HG03378 (cell line): ENCODE measurements around the gene RASEF.

Experiments
- ATAC-seq: cut with Tn5 transposase; IDR thresholded peaks from one replicate; pipeline ENCODE4 v1.9.1; 2021; ENCODE audit warnings: mild to moderate bottlenecking, moderate library complexity; ENCODE audit not compliant: unreplicated experiment

Gene RASEF

GRCh38 chr9:83015897-83016296 is 47.0 kb downstream of the RASEF start:
- no peak for ATAC-seq

DNA sequence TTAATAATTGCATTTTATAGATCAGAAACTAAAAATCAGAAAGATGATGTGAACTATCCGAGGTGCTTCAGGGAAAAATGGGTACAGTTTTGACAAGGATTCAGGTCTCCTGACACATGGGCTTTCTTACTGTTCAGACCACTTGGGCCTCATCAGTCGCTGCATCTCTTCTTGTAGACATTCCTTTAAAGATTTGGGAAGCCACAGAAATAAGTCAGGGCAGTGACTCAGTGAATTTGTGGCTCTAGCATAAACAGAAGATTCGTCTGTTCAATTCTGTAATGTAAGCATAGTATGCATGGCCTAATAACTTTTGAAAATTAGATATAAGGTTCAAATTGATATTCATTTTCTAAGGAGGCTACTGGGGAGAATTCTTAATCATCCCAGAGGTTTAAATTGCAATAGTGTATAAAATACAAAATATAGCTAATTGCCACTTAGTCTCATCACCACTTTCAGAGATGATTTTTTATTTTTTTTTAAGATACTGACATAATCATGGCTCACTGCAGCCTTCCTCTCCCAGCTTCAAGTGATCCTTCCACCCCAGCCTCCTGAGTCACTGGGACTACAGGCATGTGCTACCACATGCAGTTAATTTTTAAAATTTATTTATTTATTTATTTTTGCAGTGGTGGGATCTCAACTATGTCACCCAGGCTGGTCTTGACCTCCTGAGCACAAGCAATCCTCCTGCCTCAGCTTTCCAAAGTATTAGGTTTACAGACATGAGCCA is 48.9 kb downstream of the RASEF start:
- ATAC-seq, result no peak

GRCh38 chr9:83012922-83013838 is 49.8 kb downstream of the RASEF start:
- ATAC-seq, result no peak

DNA sequence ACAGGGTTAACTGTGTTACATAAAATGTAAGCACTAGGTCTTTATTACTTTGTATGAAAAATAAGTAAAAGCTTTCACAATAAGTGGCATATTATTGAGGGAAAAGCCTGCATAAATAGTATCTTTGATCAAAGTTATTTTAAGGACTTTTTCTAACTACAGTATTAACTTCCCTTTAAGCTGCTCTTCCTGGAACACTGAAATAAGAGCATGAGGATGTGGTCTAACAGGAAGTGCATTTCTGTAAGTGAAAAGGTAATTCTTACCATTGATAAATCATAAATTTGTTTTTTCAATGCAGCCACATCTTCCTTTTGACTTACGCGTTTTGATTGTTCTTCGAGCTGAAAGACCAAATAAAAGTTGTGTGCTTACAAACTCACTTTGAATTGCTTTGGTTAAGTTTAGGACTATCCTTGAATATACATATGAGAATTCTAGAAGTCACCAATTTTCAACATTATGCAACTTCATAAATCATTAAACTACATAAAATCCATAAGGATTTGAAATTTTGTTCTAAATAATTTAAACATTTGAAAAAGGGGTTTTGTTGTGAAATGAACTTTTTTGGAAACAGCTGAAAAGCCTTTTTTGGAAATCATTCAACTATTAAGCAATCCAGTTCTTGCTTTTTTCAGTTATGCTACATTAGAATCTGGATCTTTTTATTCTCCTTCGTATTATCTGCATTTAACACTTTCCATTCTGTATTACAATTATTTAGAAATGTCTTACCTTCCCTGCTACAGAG is 50.6 kb downstream of the RASEF start:
- no peak for ATAC-seq

DNA sequence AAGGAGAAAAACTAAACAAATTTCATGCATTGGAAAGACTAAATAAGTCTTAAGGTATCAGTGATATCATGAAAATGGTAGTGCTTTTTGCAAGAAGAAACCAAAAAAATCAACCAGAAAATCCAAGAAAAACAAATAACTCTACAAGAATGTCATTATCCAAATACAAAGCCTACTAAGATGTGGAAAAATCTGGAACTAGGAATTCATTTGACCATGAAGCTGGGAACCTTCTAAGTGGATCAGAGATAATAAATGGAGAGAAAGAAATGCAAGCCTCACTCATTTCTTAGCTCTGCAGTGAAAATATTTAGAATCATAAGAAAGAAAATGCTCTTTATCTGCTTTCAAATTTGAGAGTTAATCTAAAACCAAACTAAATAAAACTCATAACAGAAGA is 51.3 kb downstream of the RASEF start:
- ATAC-seq, result no peak

GRCh38 chr9:83007521-83008300 is 55.2 kb downstream of the RASEF start:
- no peak for ATAC-seq

DNA sequence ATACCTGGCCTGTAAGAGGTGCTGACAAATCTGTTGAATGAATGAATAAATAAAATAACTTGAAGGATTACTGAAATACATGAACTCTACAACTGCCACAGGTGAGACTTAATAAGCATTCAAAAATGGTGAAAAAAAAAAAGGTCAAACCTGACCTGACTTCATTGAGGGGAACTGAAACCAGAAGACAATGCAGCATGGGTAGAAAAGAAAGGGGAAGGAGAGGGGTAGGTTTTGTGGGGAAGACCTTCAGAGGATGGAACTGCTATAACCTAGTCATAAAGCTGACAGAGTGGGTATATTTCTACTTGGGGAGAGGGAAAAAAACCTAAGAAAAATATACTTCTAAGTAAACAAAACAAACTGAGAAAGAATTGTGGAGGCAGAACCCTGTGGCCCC is 56.6 kb downstream of the RASEF start:
- ATAC-seq, result peak; percentile 55

DNA sequence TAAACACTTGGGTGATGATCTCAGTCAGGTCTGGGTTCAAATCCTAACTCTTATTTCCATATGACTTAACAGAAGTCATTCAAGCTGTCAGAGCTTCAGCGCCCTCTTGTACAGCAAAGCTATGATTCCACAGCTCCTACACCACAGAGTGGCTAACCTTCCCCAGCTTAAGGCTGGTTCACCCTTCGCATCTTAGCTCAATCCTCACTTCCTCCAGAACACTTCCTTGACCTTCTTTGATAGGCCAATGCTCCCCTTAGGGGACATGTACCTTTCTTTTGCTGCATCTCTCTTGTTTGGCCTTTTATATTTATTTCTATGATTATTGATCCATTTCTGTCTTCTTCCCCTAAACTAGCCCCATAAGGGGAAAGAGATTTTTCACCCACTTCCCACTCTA is 57.0 kb downstream of the RASEF start:
- ATAC-seq, result no peak

DNA sequence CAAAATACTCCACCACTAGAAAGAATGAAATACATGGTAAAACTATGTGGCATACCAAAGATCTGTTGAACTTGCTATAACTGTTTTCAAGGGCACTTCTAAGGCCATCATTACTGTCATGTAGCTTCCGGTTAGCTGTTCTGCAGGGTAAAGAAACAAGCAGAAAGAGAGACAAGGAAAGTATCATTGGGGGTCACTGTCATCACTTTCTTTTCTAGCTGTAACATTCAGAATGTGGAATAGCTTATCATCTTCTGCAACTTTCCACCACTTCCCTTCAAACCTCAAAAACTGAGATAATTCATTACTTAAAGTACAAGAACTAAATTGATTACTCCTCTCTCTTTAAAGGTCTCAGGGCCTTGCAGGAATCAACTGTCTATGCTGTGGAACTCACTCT is 57.6 kb downstream of the RASEF start:
- ATAC-seq, result no peak

- ATAC-seq, result no peak
These were observed 60.6 kb downstream of the RASEF start for GRCh38 chr9:83002329-83002728.

GRCh38 chr9:83000765-83001164 is 62.2 kb downstream of the RASEF start:
- no peak for ATAC-seq

DNA sequence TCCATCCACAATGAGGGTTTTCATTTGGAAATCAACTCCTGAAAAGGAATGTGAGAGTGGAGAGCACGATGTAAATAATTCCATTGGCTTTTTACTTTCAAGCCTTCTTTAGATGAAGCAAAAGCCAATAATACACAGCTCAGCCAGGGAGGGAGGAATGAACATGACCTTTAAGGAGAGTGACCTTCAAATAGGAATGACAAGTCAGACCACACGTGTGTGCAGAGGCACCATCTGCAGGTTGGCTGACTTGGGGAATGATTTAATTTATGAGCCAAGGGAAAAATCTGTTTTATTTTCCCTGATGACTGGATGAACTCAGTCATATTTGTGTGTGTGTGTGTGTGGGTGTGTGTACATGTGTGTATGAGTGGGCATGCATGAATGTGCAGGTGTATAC is 64.5 kb downstream of the RASEF start:
- ATAC-seq, result no peak

DNA sequence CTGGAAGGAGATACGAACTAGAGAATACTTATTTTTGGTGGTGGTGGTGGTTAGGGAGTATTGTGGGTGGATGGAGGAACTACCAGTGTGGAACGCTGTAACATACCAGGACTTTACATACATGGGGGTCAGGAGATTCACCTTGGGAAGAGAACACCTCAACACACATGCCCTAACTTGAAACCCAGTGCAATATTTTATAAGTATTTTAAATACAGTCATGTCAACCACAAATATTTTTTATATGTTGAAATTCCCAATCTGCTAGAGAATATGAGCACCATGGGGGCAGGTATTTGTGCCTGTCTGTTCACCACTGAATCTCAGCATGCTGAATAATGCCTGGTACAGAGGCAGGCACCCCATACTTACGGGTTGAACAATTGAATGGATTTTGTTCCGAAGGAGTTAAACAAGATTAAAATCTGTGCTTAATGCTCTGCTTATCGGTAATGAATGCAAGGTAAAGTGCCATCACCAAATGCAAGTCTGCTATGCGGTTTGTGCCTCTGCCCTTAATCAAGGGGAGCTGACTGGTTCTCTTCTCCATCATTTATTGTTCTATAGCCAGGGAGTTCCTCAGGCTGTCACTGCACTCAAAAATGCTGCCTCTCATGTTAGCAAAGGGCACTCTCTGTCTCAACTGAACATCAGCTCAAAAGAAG is 65.3 kb downstream of the RASEF start:
- ATAC-seq, result no peak

DNA sequence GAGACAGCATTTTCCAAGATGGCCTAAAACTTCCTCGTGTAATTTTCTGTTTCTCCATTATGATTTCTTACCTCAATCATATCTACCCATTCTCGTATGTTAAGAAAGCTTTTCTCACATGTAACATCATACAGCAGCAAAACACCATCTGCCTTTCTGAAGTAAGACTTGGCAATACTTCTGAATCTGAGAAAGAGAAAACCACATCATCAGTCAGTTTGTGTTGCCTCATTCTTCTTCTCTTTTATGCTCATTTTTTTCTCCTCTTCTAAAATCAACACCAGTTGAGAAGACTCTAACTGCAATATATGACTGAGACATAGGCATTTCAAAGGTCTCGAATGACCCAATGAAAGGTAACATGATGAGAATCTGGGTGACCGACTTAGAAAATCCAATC is 66.0 kb downstream of the RASEF start:
- ATAC-seq, result no peak

GRCh38 chr9:82993856-82994605 is 68.9 kb downstream of the RASEF start:
- no peak for ATAC-seq

- ATAC-seq, result no peak
These were observed 71.3 kb downstream of the RASEF start for GRCh38 chr9:82991671-82992070.

- no peak for ATAC-seq
These were observed 73.0 kb downstream of the RASEF start for GRCh38 chr9:82989929-82990328.

DNA sequence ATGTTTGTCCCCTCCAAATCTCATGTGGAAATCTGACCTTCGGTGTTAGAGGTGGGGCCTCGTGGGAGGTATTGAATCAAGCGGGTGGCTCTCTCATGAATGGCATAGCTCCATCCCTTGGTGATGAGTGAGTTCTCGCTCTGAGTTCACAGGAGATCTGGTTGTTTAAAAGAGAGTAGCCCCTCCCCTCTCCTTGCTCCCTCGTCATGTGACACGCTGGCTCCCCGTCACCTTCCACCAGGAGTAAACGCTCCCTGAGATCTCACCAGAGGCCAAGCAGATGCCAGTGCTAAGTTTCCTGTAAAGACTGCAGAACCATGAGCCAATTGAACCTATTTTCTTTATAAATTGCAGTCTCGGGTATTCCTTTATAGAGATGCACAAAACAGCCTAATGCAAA is 74.5 kb downstream of the RASEF start:
- no peak for ATAC-seq

- ATAC-seq, result no peak
These were observed 75.4 kb downstream of the RASEF start for GRCh38 chr9:82987370-82988189.
